OCI-LY3 (cell line): ENCODE measurements around the gene C9.

Experiments
- EZH2phosphoT487 ChIP-seq: fragments of 200-600 bp; shearing (Covaris generic); IDR thresholded peaks from 2 replicates; pipeline ENCODE4 v1.6.1; 2018; ENCODE audit warnings: antibody characterized with exemption, mixed run types, low read depth
- TF ChIP-seq, protein P1 (sequence below): fragments of 200-600, 300-600 bp; sonication (generic); IDR thresholded peaks from 2 replicates; pipeline ENCODE4 v1.5.1; 2014; ENCODE audit warnings: antibody characterized with exemption, low read length, low read depth

DNA sequence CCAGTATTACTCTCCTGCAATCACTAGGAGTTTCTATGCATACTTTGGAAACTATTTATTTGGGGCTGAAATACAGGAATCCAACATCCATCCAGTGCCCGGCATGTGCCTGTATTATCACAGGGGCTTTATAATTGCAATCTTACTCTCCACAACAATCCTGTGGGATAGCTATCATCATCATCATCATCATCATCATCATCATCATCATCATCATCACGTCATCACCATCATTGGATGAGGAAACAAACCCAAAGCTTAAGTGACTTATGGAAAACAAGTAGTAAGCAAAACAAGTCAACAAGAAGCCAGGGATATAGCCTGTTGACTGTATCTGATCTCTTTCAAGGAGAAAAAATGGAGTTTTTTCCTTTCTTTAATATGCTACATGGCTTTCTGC is 97.1 kb downstream of the C9 start:
- TF ChIP-seq, protein P1, sequence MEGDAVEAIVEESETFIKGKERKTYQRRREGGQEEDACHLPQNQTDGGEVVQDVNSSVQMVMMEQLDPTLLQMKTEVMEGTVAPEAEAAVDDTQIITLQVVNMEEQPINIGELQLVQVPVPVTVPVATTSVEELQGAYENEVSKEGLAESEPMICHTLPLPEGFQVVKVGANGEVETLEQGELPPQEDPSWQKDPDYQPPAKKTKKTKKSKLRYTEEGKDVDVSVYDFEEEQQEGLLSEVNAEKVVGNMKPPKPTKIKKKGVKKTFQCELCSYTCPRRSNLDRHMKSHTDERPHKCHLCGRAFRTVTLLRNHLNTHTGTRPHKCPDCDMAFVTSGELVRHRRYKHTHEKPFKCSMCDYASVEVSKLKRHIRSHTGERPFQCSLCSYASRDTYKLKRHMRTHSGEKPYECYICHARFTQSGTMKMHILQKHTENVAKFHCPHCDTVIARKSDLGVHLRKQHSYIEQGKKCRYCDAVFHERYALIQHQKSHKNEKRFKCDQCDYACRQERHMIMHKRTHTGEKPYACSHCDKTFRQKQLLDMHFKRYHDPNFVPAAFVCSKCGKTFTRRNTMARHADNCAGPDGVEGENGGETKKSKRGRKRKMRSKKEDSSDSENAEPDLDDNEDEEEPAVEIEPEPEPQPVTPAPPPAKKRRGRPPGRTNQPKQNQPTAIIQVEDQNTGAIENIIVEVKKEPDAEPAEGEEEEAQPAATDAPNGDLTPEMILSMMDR, result no peak
- no peak for TF ChIP-seq EZH2phosphoT487
